ENCODE results near the gene PARD3.

GRCh38 chr10:34303022-34303421 lies 512.1 kb downstream of the PARD3 start:
- TF ChIP-seq EZH2 (IDR thresholded peaks at IDR 0.05; ENCODE audit: insufficient read depth, poor library complexity, severe bottlenecking) (no peak), EZH2phosphoT487 (IDR thresholded peaks at IDR 0.05; ENCODE audit: insufficient read depth, low read depth) (no peak)
